ENCODE results near the gene JAZF1.

JAZF1 gene

GRCh38 chr7:27808626-27809025, 372.0 kb downstream of the JAZF1 start:
- no peak for ATAC-seq

DNA sequence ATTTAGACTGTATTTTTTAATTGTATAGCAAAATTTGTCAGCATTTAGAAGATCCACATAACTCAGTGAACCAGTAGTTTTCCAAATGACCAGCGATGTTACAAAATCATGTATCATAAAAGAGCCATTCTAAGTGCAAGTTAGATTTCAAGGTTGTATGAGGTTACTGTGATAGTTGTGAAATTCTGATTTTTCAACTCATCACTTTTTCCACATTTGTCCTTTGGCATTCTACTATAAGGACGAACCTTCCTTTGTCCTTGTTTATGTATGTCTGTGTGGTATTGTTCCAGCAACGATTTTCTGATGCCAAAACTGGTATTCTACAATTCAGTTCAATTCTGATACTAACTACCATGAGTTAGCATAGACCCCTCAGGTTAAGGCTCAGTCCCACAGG, 376.5 kb downstream of the JAZF1 start:
- no peak for ATAC-seq

GRCh38 chr7:27802999-27803398, 377.6 kb downstream of the JAZF1 start:
- ATAC-seq = no peak

GRCh38 chr7:27799212-27799611, 381.4 kb downstream of the JAZF1 start:
- no peak for ATAC-seq

DNA sequence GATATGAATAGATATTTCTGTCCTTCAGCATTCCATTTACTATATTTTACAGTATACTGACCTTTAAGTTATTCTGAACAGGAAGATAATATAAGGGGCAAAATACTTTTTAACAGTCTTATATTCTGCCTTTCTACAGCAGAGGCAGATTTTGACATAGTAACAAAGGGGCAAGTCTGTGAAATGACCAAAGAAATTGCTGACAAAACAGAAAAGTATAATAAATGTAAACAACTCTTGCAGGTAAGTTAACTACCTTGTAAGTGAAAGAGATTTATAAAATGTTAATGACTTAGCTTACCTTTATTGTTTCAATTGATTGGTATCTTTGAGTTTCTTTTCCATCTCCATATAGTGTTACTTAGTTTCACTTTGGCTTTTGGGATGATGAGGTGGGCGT, 384.6 kb downstream of the JAZF1 start:
- ATAC-seq = no peak

- ATAC-seq = no peak
Measured at GRCh38 chr7:27793780-27794179, 386.8 kb downstream of the JAZF1 start.

DNA sequence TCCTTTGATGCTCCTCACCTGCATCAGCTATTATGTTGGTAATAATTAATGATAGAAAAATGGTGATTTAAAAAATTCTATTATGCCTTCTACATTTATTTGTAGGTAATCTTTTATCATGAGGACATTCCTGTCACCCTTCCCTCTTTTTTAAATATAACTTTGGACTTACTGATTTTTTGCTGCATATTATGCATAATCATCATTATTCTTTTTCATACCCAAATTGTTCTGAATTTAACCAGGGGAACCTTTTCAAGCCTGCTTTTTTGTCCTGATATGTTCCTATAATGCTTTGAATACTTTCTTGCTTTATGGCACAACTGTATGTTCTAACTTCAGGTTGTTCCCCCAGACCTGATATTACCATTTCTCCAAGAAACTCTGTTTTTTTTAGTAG, 392.2 kb downstream of the JAZF1 start:
- ATAC-seq = no peak

- peak; percentile 57 to 65 for ATAC-seq
Measured at GRCh38 chr7:27784399-27785053, 396.1 kb downstream of the JAZF1 start.

GRCh38 chr7:27782849-27783248, 397.7 kb downstream of the JAZF1 start:
- peak; percentile 72 to 78 for ATAC-seq

DNA sequence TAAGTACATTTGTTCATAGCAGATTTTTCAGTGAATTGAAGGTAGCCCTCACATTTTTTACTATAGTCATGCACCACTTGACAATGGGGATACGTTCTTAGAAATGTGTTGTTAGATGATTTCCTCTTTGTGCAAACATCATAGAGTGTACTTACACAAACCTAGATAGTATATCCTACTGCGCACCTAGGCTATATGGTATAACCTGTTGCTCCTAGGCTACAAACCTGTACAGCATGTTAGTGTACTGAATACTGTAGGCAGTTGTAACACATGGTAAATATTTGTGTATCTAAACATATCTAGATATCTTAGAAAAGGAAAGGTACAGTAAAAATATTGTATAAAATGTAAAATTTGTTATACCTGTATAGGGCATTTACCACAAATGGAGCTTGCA, 399.4 kb downstream of the JAZF1 start:
- ATAC-seq = no peak

Measured in activated CD4-positive, CD25-positive, alpha-beta regulatory T cell treated with anti-CD3 and anti-CD28 coated beads, Interleukin-2, amount 50 U/mL, for 24 hours (primary cell).